BE2C (cell line): Measurements from ENCODE around the gene PERCC1.

Experiments used
- DNase-seq: peaks from one replicate; pipeline ENCODE4 v3.0.0-alpha.2; 2020
- H3K27me3 ChIP-seq: fragments of 250-450 bp; sonication (Bioruptor Pico); 2 replicates; pipeline ENCODE4 v1.5.1; 2020; ENCODE audit warnings: mild to moderate bottlenecking
- H3K36me3 ChIP-seq: fragments of 250-450 bp; sonication (Bioruptor Pico); 2 replicates; pipeline ENCODE4 v1.5.1; 2020; ENCODE audit warnings: mild to moderate bottlenecking
- H3K4me1 ChIP-seq: fragments of 250-450 bp; sonication (Bioruptor Pico); 2 replicates; pipeline ENCODE4 v1.5.1; 2020
- H3K4me3 ChIP-seq: 2 replicates; pipeline ENCODE4 v1.5.1; 2011; ENCODE audit warnings: low read depth, low read length
- H3K9me3 ChIP-seq: fragments of 250-450 bp; sonication (Bioruptor Pico); 2 replicates; pipeline ENCODE4 v1.5.1; 2020
- CTCF ChIP-seq: IDR thresholded peaks from 2 replicates; pipeline ENCODE4 v1.5.1; 2012; ENCODE audit warnings: mild to moderate bottlenecking, low read depth, low read length

The PERCC1 gene

GRCh38 chr16:1389762-1390161, 41.1 kb upstream of the PERCC1 start:
- DNase-seq, result no peak
- H3K4me1 ChIP-seq, result no peaks in the 10 kb centered on the region
- no peak for TF ChIP-seq CTCF
- no peak overlapping the region for H3K4me3 ChIP-seq
- H3K36me3 ChIP-seq, result no peaks in the 10 kb centered on the region
- no peaks in the 10 kb centered on the region for H3K9me3 ChIP-seq
- H3K27me3 ChIP-seq, result no peaks in the 10 kb centered on the region

GRCh38 chr16:1390239-1390779, 40.6 kb upstream of the PERCC1 start:
- H3K27me3 ChIP-seq, result no peaks in the 10 kb centered on the region
- H3K9me3 ChIP-seq, result no peaks in the 10 kb centered on the region
- TF ChIP-seq CTCF, result no peak
- DNase-seq, result no peak
- H3K36me3 ChIP-seq, result no peaks in the 10 kb centered on the region
- H3K4me3 ChIP-seq, result no peak overlapping the region
- no peaks in the 10 kb centered on the region for H3K4me1 ChIP-seq

- no peak for DNase-seq
- Histone ChIP-seq H3K27me3 (no peaks in the 10 kb centered on the region), H3K4me1 (no peaks in the 10 kb centered on the region), H3K9me3 (no peaks in the 10 kb centered on the region), H3K4me3 (no peak overlapping the region), H3K36me3 (no peaks in the 10 kb centered on the region)
- peak; percentile 8; the same call in 1 of the 2 replicates for TF ChIP-seq CTCF
These were observed 38.1 kb upstream of the PERCC1 start for GRCh38 chr16:1392826-1393225.

GRCh38 chr16:1393613-1394176, 37.2 kb upstream of the PERCC1 start:
- no peaks in the 10 kb centered on the region for H3K4me1 ChIP-seq
- no peaks in the 10 kb centered on the region for H3K9me3 ChIP-seq
- no peaks in the 10 kb centered on the region for H3K36me3 ChIP-seq
- DNase-seq, result no peak
- no peak for TF ChIP-seq CTCF
- no peaks in the 10 kb centered on the region for H3K27me3 ChIP-seq
- H3K4me3 ChIP-seq, result no peak overlapping the region

- no peak for DNase-seq
- H3K36me3 ChIP-seq, result no peaks in the 10 kb centered on the region
- no peaks in the 10 kb centered on the region for H3K4me1 ChIP-seq
- no peaks in the 10 kb centered on the region for H3K27me3 ChIP-seq
- no peaks in the 10 kb centered on the region for H3K9me3 ChIP-seq
- no peak overlapping the region for H3K4me3 ChIP-seq
- TF ChIP-seq CTCF, result no peak
These were observed 36.4 kb upstream of the PERCC1 start for GRCh38 chr16:1394367-1394951.

GRCh38 chr16:1395444-1396031, 35.3 kb upstream of the PERCC1 start:
- TF ChIP-seq CTCF, result no peak
- no peak for DNase-seq
- H3K36me3 ChIP-seq, result no peaks in the 10 kb centered on the region
- no peak overlapping the region for H3K4me3 ChIP-seq
- no peaks in the 10 kb centered on the region for H3K9me3 ChIP-seq
- H3K27me3 ChIP-seq, result no peaks in the 10 kb centered on the region
- no peaks in the 10 kb centered on the region for H3K4me1 ChIP-seq
